HG03135 (cell line): ENCODE measurements around the gene PPP4R2.
"Not testable (repeated sequence)": the region's sequence is repeated elsewhere in the genome, so short reads cannot be mapped to it uniquely, and the experiment has no call there.

Experiments used
- ATAC-seq: cut with Tn5 transposase; IDR thresholded peaks from one replicate; pipeline ENCODE4 v1.9.1; 2021; ENCODE audit warnings: mild to moderate bottlenecking, moderate library complexity; ENCODE audit not compliant: unreplicated experiment

Gene PPP4R2

GRCh38 chr3:72976281-72976741, 20.3 kb upstream of the PPP4R2 start:
- ATAC-seq = no peak

GRCh38 chr3:72977060-72977808, 19.4 kb upstream of the PPP4R2 start:
- ATAC-seq = peak; percentile 56

- no peak for ATAC-seq
Observed at GRCh38 chr3:72982609-72983366, 13.8 kb upstream of the PPP4R2 start.

GRCh38 chr3:72985576-72985975, 11.0 kb upstream of the PPP4R2 start:
- ATAC-seq = no peak

GRCh38 chr3:72990701-72991395, 5.8 kb upstream of the PPP4R2 start:
- no peak for ATAC-seq

- ATAC-seq = no peak
Observed at GRCh38 chr3:72991522-72991921, 5.1 kb upstream of the PPP4R2 start.

- ATAC-seq = no peak
Observed at GRCh38 chr3:72993391-72993790, 3.2 kb upstream of the PPP4R2 start.

GRCh38 chr3:72995337-72995736, 1.3 kb upstream of the PPP4R2 start:
- ATAC-seq = no peak

- ATAC-seq = no peak
Observed at GRCh38 chr3:72996121-72996472, 514 bp upstream of the PPP4R2 start.

- no peak for ATAC-seq
Observed at GRCh38 chr3:72997421-72997961, 880 bp downstream of the PPP4R2 start.

GRCh38 chr3:72998466-72998865, 1.9 kb downstream of the PPP4R2 start:
- no peak for ATAC-seq

GRCh38 chr3:72999951-73000350, 3.3 kb downstream of the PPP4R2 start:
- no peak for ATAC-seq

GRCh38 chr3:73003050-73003449, 6.4 kb downstream of the PPP4R2 start:
- not testable (repeated sequence) for ATAC-seq

- no peak for ATAC-seq
Observed at GRCh38 chr3:73004316-73004715, 7.7 kb downstream of the PPP4R2 start.

GRCh38 chr3:73007992-73008712, 11.5 kb downstream of the PPP4R2 start:
- ATAC-seq = no peak

- ATAC-seq = no peak
Observed at GRCh38 chr3:73009008-73009407, 12.4 kb downstream of the PPP4R2 start.

- no peak for ATAC-seq
Observed at GRCh38 chr3:73009750-73010149, 13.1 kb downstream of the PPP4R2 start.

GRCh38 chr3:73010158-73010557, 13.5 kb downstream of the PPP4R2 start:
- ATAC-seq = no peak

GRCh38 chr3:73018298-73018697, 21.7 kb downstream of the PPP4R2 start:
- ATAC-seq = no peak

- no peak for ATAC-seq
Observed at GRCh38 chr3:73018790-73019441, 22.3 kb downstream of the PPP4R2 start.
